Thyroid gland (tissue), 4 donors: ENCODE data around the gene BRSK2. TPM values are rescaled to one million over a fixed set of nuclear protein-coding genes. Genes with fewer than 3 reads are reported as not detected.
"Not testable (repeated sequence)": the region's sequence is repeated elsewhere in the genome, so short reads cannot be mapped to it uniquely, and the experiment has no call there.

ENCODE experiments used
- DNase-seq, 2 donors: peaks; one replicate each; pipeline ENCODE4 v3.0.0-alpha.2; 2019
- H3K27ac ChIP-seq, 3 donors: fragments of 200-600 bp; sonication (generic); 1 replicate in 2 of 3; 2 replicates in 1 of 3; pipeline ENCODE4 v1.5.1; 2016 to 2019; ENCODE audit warnings: mild to moderate bottlenecking in 1 of 3, moderate library complexity in 1 of 3
- H3K27me3 ChIP-seq: fragments of 200-600 bp; sonication (generic); one replicate; pipeline ENCODE4 v1.5.1; 2019
- H3K36me3 ChIP-seq, 2 donors: fragments of 200-600 bp; sonication (generic); one replicate each; pipeline ENCODE4 v1.5.1; 2016 to 2019
- H3K4me1 ChIP-seq, 2 donors: fragments of 200-600 bp; sonication (generic); one replicate each; pipeline ENCODE4 v1.5.1; 2017 to 2019
- H3K4me3 ChIP-seq, 3 donors: fragments of 200-600 bp; sonication (generic); replicated peaks in 1 of 3; 1 replicate in 2 of 3; 2 replicates in 1 of 3; pipeline ENCODE4 v1.5.1; 2016; ENCODE audit warnings: mild to moderate bottlenecking in 1 of 3
- H3K9me3 ChIP-seq: fragments of 200-600 bp; sonication (generic); one replicate; pipeline ENCODE4 v1.5.1; 2017
- CTCF ChIP-seq, 6 experiments: fragments of 200-600 bp in 3 of 6; fragments of 450-650 bp in 3 of 6; sonication (generic) in 3 of 6; IDR thresholded peaks; one replicate each; pipeline ENCODE4 v1.5.1; 2016 to 2019; ENCODE audit warnings: antibody characterized with exemption in 6 of 6, mild to moderate bottlenecking in 2 of 6, inconsistent platforms in 1 of 6, moderate library complexity in 1 of 6
- POLR2A ChIP-seq, 2 donors: fragments of 450-650 bp; IDR thresholded peaks; one replicate each; pipeline ENCODE4 v1.6.1; 2017; ENCODE audit warnings: antibody characterized with exemption in 2 of 2, mild to moderate bottlenecking in 2 of 2, moderate library complexity in 1 of 2
- WGBS, 2 donors: methylation state at CpG; one replicate each; pipeline ENCODE4 v1.1.5; 2017; 5-methylcytosine and 5-hydroxymethylcytosine counted together
- intact Hi-C: fragments of 100-400 bp; cut with DNase I; formaldehyde crosslinking; loops from one replicate; pipeline ENCODE4 v1.15.1; 2023
- total RNA-seq, 4 donors: library from RNA; depleted of rRNA; stranded (reverse); fragments of >200 nt; gene quantifications; one replicate each; pipeline ENCODE4 v1.2.3, GENCODE V29; 2016

The BRSK2 gene
- total RNA-seq, 4 donors from 2014 or later: 0.34 to 2.2 (median 0.81) TPM

- H3K4me3 ChIP-seq: no peak overlapping the region
- no peak overlapping the region for H3K27ac ChIP-seq
- intact Hi-C loops: no loop called here
- H3K27me3 ChIP-seq: no peaks in the 10 kb centered on the region
- no peak for TF ChIP-seq CTCF (IDR thresholded peaks at IDR 0.05)
- TF ChIP-seq POLR2A (IDR thresholded peaks at IDR 0.05): no peak
- no peaks in the 10 kb centered on the region for H3K36me3 ChIP-seq
- H3K9me3 ChIP-seq: no peaks in the 10 kb centered on the region
- DNase-seq: no peak
- no peaks in the 10 kb centered on the region for H3K4me1 ChIP-seq
- 95% methylated on average over 21 to 22 of the region's 22 CpGs for WGBS, 2 donors
Observed at GRCh38 chr11:1428762-1429316, 39.1 kb downstream of the BRSK2 start.

GRCh38 chr11:1433568-1433967 lies 43.8 kb downstream of the BRSK2 start:
- peaks cover 0 to 12% of the 10 kb centered on the region in 2 donors for H3K4me1 ChIP-seq
- no peaks in the 10 kb centered on the region for H3K36me3 ChIP-seq
- no peak overlapping the region for H3K4me3 ChIP-seq
- H3K27ac ChIP-seq: no peak overlapping the region
- TF ChIP-seq CTCF (IDR thresholded peaks at IDR 0.05) (no peak), POLR2A (IDR thresholded peaks at IDR 0.05) (no peak)
- DNase-seq: no peak
- no peaks in the 10 kb centered on the region for H3K9me3 ChIP-seq
- intact Hi-C loops: no loop called here
- WGBS, 2 donors: 69 to 77% methylated on average over 6 to 8 of the region's 15 CpGs
- no peaks in the 10 kb centered on the region for H3K27me3 ChIP-seq

GRCh38 chr11:1433977-1434640 lies 44.4 kb downstream of the BRSK2 start:
- TF ChIP-seq POLR2A (IDR thresholded peaks at IDR 0.05) (no peak), CTCF (IDR thresholded peaks at IDR 0.05) (no peak)
- Histone ChIP-seq H3K4me3 (no peak overlapping the region), H3K27me3 (no peaks in the 10 kb centered on the region), H3K4me1 (peaks cover 0 to 18% of the 10 kb centered on the region in 2 donors), H3K36me3 (no peaks in the 10 kb centered on the region), H3K27ac (no peak overlapping the region), H3K9me3 (no peaks in the 10 kb centered on the region)
- no peak for DNase-seq
- 74 to 82% methylated on average over 26 to 28 of the region's 29 CpGs for WGBS, 2 donors
- intact Hi-C loops: no loop called here

- H3K4me3 ChIP-seq, H3K27me3 ChIP-seq, H3K27ac ChIP-seq, H3K36me3 ChIP-seq, DNase-seq, intact Hi-C loops, H3K9me3 ChIP-seq: not testable (repeated sequence)
- H3K4me1 ChIP-seq: peaks cover 0 to 19% of the 10 kb centered on the region in 2 donors
- 74 to 85% methylated on average over 10 to 12 of the region's 20 CpGs for WGBS, 2 donors
Observed at GRCh38 chr11:1435479-1435819, 45.7 kb downstream of the BRSK2 start.

GRCh38 chr11:1435820-1436467 lies 46.2 kb downstream of the BRSK2 start:
- no peak for TF ChIP-seq CTCF (IDR thresholded peaks at IDR 0.05)
- no peak for TF ChIP-seq POLR2A (IDR thresholded peaks at IDR 0.05)
- Histone ChIP-seq H3K4me1 (peaks cover 0 to 19% of the 10 kb centered on the region in 2 donors), H3K36me3 (no peaks in the 10 kb centered on the region), H3K27me3 (no peaks in the 10 kb centered on the region), H3K9me3 (no peaks in the 10 kb centered on the region), H3K27ac (no peak overlapping the region), H3K4me3 (no peak overlapping the region)
- 8 to 13% methylated on average over 8 to 12 of the region's 29 CpGs for WGBS, 2 donors
- no peak for DNase-seq
- intact Hi-C loops: no loop called here
